ENCODE data around the gene PRKACB. TPM values are rescaled to one million over a fixed set of nuclear protein-coding genes. Genes with fewer than 3 reads are reported as not detected.

The PRKACB gene
- total RNA-seq, 2 experiments from 2014 or later: 25.7 to 25.9 TPM

DNA sequence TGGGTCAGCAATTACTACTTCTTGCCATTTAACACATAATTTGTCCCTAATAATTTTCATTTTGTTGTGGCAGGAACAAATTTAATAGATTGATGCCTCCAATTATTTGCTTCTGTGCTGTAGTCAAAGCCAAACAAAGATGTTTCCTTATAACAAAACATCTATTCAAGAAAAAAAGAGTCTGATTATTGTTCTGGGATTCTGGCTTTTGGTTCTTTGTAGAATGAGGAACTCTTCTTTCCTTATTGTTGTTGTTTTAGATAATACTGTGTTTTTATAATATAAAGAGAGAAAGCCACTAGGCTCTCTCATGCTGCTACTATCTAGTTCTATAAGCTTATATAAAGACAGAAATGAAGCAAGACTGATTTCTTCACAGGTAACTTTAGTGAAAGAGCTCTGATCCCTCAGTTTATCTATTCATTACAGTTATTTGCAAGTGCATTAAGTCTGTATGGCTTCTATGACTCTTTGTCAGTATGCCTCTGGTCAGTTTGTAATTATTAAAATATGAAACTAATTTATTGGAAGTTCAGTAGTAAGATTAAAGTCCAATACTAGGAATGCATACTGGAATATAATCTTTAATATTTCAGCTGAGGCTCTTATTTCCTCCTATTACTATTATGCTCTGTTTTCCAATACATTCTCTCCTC is 37.4 kb downstream of the PRKACB start:
- no peak overlapping the region for H3K4me3 Mint-ChIP-seq
- intact Hi-C loops (cut with micrococcal nuclease): no loop called here
- peaks cover 12% of the 10 kb centered on the region for H3K36me3 Mint-ChIP-seq (ENCODE audit: low read depth)
- H3K4me1 Mint-ChIP-seq (ENCODE audit: low read depth): peaks cover 15% of the 10 kb centered on the region
- no peak for DNase-seq
- H3K27me3 Mint-ChIP-seq (ENCODE audit: low read depth): no peaks in the 10 kb centered on the region
- H3K9me3 Mint-ChIP-seq: peaks cover 5% of the 10 kb centered on the region
- CTCF ChIA-PET: interaction anchor here (1.0 to 1.3 kb wide), 2 partner anchors 40 to 60 kb away, joined by 3 read pairs; no protein-coding TSS in a partner anchor
- no peak overlapping the region for H3K27ac Mint-ChIP-seq

DNA sequence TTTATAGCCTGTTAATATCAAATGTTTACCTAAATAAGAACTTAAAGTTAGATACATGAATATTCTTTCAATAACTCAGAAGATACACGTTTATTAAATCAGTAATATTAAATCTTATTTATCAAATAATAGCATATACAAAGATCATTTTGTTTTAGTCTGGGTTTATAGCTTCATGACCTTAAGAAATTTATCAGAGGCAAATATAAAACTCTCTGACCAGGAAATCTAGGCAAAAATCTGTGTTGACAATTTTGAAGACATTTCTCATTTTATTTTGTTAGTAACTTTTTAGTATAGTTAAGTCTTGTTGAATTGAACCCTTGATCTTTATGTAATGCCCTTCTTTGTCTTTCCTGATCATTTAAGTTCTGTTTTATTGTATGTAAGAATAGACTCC is 46.4 kb downstream of the PRKACB start:
- Mint-ChIP-seq H3K36me3 (ENCODE audit: low read depth) (peaks cover 59% of the 10 kb centered on the region), H3K27ac (no peak overlapping the region), H3K9me3 (peaks cover 32% of the 10 kb centered on the region), H3K4me1 (ENCODE audit: low read depth) (no peaks in the 10 kb centered on the region), H3K27me3 (ENCODE audit: low read depth) (no peaks in the 10 kb centered on the region), H3K4me3 (no peak overlapping the region)
- CTCF ChIA-PET: no interaction called here
- intact Hi-C loops (cut with micrococcal nuclease): no loop called here
- DNase-seq: no peak

DNA sequence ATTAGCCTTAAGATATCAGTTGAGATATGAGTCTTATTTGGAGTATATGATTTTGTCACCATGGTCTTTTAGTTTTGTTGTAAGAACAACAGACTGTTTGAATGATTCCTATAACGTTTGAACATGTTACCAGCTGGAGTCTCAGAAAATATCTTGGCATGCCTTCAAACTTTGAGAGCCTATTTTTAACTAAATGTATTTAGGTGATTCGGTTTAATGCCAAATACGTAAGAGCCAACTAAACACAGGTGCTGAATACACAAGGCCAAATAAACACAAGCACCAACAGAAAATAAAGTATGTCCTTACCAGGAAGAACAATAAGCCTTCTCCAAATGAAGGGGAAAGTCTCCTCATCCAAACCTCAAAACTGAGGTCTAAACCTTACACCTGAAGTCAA is 48.6 kb downstream of the PRKACB start:
- no peaks in the 10 kb centered on the region for H3K4me1 Mint-ChIP-seq (ENCODE audit: low read depth)
- H3K4me3 Mint-ChIP-seq: no peak overlapping the region
- CTCF ChIA-PET: no interaction called here
- peaks cover 26% of the 10 kb centered on the region for H3K9me3 Mint-ChIP-seq
- H3K36me3 Mint-ChIP-seq (ENCODE audit: low read depth): peaks cover 51% of the 10 kb centered on the region
- H3K27ac Mint-ChIP-seq: no peak overlapping the region
- intact Hi-C loops (cut with micrococcal nuclease): no loop called here
- no peak for DNase-seq
- no peaks in the 10 kb centered on the region for H3K27me3 Mint-ChIP-seq (ENCODE audit: low read depth)

DNA sequence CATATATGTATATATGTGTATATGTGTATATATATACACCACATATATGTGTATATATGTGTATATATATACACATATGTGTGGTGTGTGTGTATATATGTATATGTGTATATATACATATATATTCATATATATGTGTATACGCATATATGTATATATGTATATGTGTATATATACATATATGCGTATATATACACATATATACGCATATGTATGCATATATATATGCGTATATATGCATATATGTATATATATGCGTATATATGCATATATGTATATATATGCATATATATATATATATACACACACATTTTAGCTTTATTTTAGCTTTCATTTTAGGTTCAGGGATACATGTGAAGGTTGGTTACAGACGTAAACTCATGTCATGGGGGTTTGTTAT is 54.8 kb downstream of the PRKACB start:
- no peaks in the 10 kb centered on the region for H3K27me3 Mint-ChIP-seq (ENCODE audit: low read depth)
- no peak for DNase-seq
- no peak overlapping the region for H3K4me3 Mint-ChIP-seq
- peaks cover 6% of the 10 kb centered on the region for H3K4me1 Mint-ChIP-seq (ENCODE audit: low read depth)
- no peak overlapping the region for H3K27ac Mint-ChIP-seq
- H3K36me3 Mint-ChIP-seq (ENCODE audit: low read depth): peaks cover 39% of the 10 kb centered on the region
- intact Hi-C loops (cut with micrococcal nuclease): no loop called here
- CTCF ChIA-PET: no interaction called here
- H3K9me3 Mint-ChIP-seq: no peaks in the 10 kb centered on the region

DNA sequence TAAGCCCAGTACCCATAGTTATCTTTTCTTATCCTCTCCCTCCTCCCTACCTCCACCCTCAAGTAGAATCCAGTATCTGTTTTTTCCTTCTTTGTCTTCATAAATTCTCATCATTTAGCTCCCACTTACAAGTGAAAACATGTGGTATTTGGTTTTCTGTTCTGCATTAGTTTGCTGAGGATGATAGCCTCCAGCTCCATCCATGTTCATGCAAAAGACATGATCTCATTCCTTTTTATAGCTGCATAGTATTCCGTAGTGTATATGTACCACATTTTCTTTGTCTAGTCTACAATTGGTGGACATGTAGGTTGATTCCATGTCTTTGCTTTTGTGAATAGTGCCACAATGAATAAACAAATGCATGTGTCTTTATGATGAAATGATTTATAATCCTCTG is 55.2 kb downstream of the PRKACB start:
- H3K27ac Mint-ChIP-seq: no peak overlapping the region
- H3K4me3 Mint-ChIP-seq: no peak overlapping the region
- intact Hi-C loops (cut with micrococcal nuclease): no loop called here
- H3K9me3 Mint-ChIP-seq: no peaks in the 10 kb centered on the region
- DNase-seq: no peak
- H3K36me3 Mint-ChIP-seq (ENCODE audit: low read depth): peaks cover 36% of the 10 kb centered on the region
- no peaks in the 10 kb centered on the region for H3K27me3 Mint-ChIP-seq (ENCODE audit: low read depth)
- CTCF ChIA-PET: interaction anchor here (0.6 kb wide), 1 partner anchor 58 kb away, joined by 3 read pairs; no protein-coding TSS in a partner anchor
- peaks cover 6% of the 10 kb centered on the region for H3K4me1 Mint-ChIP-seq (ENCODE audit: low read depth)

DNA sequence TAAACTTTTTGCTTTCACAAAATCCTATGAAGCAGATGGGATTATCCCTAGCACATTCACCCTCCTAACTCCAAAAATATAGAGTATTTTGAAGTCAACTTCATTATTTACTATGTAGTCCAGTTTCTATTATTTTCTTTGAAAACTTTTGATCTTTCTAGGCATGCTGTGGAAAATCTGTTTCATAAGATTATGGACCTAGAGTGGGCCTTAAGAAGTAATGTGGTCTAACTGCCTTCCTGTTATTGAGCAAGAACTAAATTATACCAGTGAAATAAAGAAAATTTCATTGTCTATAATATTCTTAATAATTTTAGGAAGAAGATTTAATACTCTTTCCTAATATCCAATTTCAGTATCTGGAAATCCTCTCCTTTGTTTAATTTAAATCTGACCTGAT is 58.1 kb downstream of the PRKACB start:
- Mint-ChIP-seq H3K36me3 (ENCODE audit: low read depth) (peaks cover 40% of the 10 kb centered on the region), H3K27ac (no peak overlapping the region), H3K4me3 (no peak overlapping the region), H3K27me3 (ENCODE audit: low read depth) (no peaks in the 10 kb centered on the region), H3K9me3 (no peaks in the 10 kb centered on the region), H3K4me1 (ENCODE audit: low read depth) (peaks cover 6% of the 10 kb centered on the region)
- intact Hi-C loops (cut with micrococcal nuclease): no loop called here
- CTCF ChIA-PET: no interaction called here
- DNase-seq: no peak

DNA sequence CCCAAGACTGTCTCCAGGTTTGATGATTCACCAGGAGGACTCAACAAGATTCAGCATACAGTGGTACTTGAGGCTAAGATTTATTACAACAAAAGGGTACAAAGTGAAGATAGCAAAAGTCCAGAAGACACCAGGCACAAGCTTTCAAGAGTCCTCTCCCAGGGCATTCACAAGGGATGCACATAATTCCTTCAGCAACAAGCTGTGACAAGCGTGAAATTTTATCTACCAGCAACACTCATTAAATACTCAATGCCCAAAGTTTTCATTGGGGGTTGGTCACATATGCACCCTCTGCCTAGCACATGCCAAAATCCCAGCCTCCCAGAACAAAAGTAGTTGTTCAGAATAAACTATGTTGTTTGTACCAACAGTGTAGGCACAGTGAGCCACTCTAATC is 62.3 kb downstream of the PRKACB start:
- no peak for DNase-seq
- CTCF ChIA-PET: no interaction called here
- H3K4me3 Mint-ChIP-seq: no peak overlapping the region
- no peaks in the 10 kb centered on the region for H3K27me3 Mint-ChIP-seq (ENCODE audit: low read depth)
- no peaks in the 10 kb centered on the region for H3K9me3 Mint-ChIP-seq
- peaks cover 9% of the 10 kb centered on the region for H3K4me1 Mint-ChIP-seq (ENCODE audit: low read depth)
- intact Hi-C loops (cut with micrococcal nuclease): no loop called here
- H3K27ac Mint-ChIP-seq: no peak overlapping the region
- H3K36me3 Mint-ChIP-seq (ENCODE audit: low read depth): peaks cover 30% of the 10 kb centered on the region

DNA sequence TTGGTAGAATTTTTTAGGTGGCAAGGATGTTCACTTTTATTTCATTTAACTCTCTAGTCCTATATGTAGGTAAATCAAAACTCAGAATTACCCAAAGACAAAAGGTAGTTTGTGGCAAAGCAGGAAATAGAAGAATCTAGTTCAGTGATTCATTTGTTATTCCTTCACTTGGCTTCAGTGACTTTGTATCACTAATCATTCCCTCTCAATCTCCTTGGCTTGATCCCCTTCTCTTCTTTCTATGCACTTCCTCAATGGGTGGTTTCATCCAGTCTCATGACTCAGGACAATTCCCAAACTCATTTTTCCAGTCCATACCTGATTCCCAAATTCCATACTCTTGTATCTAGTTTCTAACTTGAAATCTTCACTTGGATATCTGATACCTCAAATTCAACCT is 64.9 kb downstream of the PRKACB start:
- intact Hi-C loops (cut with micrococcal nuclease): no loop called here
- CTCF ChIA-PET: no interaction called here
- H3K4me1 Mint-ChIP-seq (ENCODE audit: low read depth): peaks cover 17% of the 10 kb centered on the region
- no peaks in the 10 kb centered on the region for H3K27me3 Mint-ChIP-seq (ENCODE audit: low read depth)
- no peaks in the 10 kb centered on the region for H3K9me3 Mint-ChIP-seq
- no peak overlapping the region for H3K27ac Mint-ChIP-seq
- H3K4me3 Mint-ChIP-seq: no peak overlapping the region
- DNase-seq: no peak
- H3K36me3 Mint-ChIP-seq (ENCODE audit: low read depth): peaks cover 26% of the 10 kb centered on the region

DNA sequence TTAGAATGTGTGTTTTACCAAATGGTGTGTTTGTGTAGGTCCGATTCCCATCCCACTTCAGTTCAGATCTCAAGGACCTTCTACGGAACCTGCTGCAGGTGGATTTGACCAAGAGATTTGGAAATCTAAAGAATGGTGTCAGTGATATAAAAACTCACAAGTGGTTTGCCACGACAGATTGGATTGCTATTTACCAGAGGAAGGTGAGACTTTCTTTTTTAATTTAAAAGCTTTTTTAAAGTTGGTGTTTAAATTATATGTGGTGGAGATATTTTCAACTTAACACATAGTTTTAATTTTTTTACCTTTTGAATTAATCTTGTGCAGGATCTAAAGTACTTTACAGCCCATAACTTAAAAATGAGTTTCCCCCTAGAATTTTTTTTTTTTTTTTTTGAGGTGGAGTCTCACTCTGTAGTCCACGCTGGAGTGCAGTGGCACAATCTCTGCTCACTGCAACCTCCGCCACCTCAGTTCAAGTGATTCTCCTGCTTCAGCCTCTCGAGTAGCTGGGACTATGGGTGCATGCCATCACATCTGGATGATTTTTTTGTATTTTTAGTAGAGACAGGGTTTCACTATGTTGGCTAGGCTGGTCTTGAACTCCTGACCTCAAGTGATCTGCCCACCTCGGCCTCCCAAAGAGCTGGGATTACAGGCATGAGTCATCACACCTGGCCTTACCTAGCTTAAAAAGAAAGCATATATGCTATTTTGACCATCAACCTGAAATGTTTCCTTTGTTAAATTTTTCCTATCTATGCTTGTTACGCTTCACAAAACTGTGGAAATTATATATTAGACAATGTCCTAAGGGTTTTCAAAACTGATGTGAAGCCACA is 70.3 kb downstream of the PRKACB start:
- Mint-ChIP-seq H3K9me3 (peaks cover under 1% of the 10 kb centered on the region), H3K27me3 (ENCODE audit: low read depth) (no peaks in the 10 kb centered on the region), H3K4me1 (ENCODE audit: low read depth) (peaks cover 19% of the 10 kb centered on the region), H3K4me3 (no peak overlapping the region), H3K36me3 (ENCODE audit: low read depth) (peaks cover 29% of the 10 kb centered on the region), H3K27ac (no peak overlapping the region)
- intact Hi-C loops (cut with micrococcal nuclease): loop anchor here (1.0 kb wide), 1 partner anchor 11 kb away; no protein-coding TSS in a partner anchor
- CTCF ChIA-PET: interaction anchor here (0.6 kb wide), 1 partner anchor 40 kb away, joined by 3 read pairs; no protein-coding TSS in a partner anchor
- DNase-seq: no peak

DNA sequence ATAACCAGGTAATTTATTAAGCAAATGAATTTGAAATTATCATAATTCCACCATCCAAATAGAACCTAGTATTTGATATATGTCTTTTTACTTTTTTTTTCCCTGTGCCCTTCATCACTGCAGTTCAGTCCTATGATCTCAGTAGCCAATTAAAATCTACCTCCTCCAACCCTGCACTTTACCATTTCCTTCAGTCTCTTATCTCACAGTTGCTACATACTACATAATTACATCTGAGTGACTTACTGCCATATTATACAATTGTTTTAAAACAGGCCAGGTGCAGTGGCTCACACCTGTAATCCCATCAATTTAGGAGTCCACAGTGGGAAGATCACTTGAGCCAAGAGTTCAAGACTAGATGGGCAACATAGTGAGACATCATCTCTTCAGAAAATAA is 73.2 kb downstream of the PRKACB start:
- H3K4me3 Mint-ChIP-seq: no peak overlapping the region
- CTCF ChIA-PET: interaction anchor here (1.1 kb wide), 1 partner anchor 71 kb away, joined by 4 read pairs; no protein-coding TSS in a partner anchor
- H3K4me1 Mint-ChIP-seq (ENCODE audit: low read depth): peaks cover 21% of the 10 kb centered on the region
- peaks cover 52% of the 10 kb centered on the region for H3K36me3 Mint-ChIP-seq (ENCODE audit: low read depth)
- intact Hi-C loops (cut with micrococcal nuclease): no loop called here
- H3K27me3 Mint-ChIP-seq (ENCODE audit: low read depth): no peaks in the 10 kb centered on the region
- H3K27ac Mint-ChIP-seq: no peak overlapping the region
- no peak for DNase-seq
- H3K9me3 Mint-ChIP-seq: peaks cover 15% of the 10 kb centered on the region

DNA sequence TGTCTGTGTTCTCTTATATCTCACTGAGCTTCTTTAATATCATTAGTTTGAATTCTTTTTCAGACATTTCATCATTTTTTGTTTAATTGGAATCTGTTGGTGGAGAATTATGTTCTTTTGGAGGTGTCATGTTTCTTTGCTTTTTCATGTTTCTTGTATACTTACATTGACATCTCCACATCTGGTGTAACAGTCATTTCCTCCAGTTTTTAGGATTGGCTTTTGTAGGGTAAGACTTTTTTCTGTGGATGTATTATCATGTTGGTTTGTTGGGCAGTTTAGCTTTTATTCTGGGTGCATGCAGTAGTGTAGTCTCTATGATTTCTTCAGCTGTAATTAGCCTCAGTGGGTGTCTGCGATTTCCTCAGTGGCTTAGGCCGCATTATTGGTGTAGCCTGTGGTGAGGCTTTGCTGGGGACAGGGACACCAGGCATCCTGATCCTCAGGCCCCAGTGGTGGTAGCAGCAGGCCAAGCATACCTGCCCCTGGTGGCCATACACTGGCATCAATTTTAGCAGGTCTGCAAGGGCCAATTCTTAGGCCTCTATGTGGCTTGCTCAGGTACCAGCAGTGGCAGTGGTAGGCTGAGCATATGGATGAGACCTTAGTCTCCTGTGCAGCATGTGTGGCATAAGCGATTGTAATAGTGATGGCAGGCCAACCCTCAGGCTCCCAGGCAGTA is 79.8 kb downstream of the PRKACB start:
- CTCF ChIA-PET: no interaction called here
- peaks cover 64% of the 10 kb centered on the region for H3K36me3 Mint-ChIP-seq (ENCODE audit: low read depth)
- intact Hi-C loops (cut with micrococcal nuclease): no loop called here
- H3K4me3 Mint-ChIP-seq: no peak overlapping the region
- H3K9me3 Mint-ChIP-seq: peaks cover 24% of the 10 kb centered on the region
- H3K27ac Mint-ChIP-seq: peak overlapping the region; percentile 46
- DNase-seq: no peak
- no peaks in the 10 kb centered on the region for H3K27me3 Mint-ChIP-seq (ENCODE audit: low read depth)
- H3K4me1 Mint-ChIP-seq (ENCODE audit: low read depth): peaks cover 23% of the 10 kb centered on the region

DNA sequence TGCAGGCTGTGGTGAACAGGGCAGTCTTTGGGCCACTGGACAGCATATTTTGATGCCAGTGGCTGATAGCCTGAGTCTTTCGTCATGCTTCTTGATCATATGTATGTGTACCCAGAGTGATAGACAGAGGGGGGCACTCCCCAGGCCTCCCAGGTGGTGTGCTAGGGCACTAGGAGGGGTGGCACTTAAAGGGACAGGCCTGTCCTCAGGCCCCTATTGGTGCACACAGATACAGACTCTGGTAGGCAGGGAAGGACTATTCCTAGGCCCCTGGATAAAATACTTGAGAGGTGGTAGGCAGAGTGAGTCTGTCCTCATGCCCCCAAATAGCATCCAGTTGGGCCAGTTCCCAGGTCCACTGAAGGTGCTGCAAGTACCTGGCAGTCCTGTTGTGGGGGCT is 80.8 kb downstream of the PRKACB start:
- Mint-ChIP-seq H3K4me3 (no peak overlapping the region), H3K27ac (no peak overlapping the region), H3K27me3 (ENCODE audit: low read depth) (no peaks in the 10 kb centered on the region), H3K36me3 (ENCODE audit: low read depth) (peaks cover 57% of the 10 kb centered on the region), H3K9me3 (peaks cover 19% of the 10 kb centered on the region), H3K4me1 (ENCODE audit: low read depth) (peaks cover 23% of the 10 kb centered on the region)
- CTCF ChIA-PET: no interaction called here
- DNase-seq: no peak
- intact Hi-C loops (cut with micrococcal nuclease): no loop called here
